Iris pigment epithelial cell (primary cell): ENCODE data around the gene SH3BGRL3.

Experiments used
- DNase-seq: peaks from one replicate; pipeline ENCODE4 v3.0.0-alpha.2; 2011; ENCODE audit warnings: low read depth

Gene SH3BGRL3

DNA sequence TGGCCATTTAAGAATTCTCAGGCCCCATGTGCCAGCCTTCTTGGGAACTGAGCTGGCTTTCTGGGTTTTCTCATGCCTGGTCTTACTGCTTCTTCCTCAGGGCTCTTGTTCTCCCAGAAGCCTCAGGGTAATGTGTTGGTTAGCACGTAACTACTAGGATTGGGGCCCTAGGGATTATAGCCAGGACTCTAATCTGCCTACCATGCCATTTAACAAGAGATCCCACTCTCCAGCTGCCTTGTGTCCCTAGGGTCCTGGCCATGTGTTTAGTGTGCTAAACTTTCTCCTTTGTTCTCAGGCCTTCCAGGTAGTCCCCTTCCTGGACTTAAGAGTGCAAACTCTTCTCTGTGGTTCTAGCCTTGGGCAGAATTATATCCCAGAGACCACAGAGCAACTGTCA, 2.2 kb upstream of the SH3BGRL3 start:
- no peak for DNase-seq

- no peak for DNase-seq
Observed at GRCh38 chr1:26278303-26278702, 1.6 kb upstream of the SH3BGRL3 start.

GRCh38 chr1:26278724-26279455, 996 bp upstream of the SH3BGRL3 start:
- peak; percentile 33 for DNase-seq

DNA sequence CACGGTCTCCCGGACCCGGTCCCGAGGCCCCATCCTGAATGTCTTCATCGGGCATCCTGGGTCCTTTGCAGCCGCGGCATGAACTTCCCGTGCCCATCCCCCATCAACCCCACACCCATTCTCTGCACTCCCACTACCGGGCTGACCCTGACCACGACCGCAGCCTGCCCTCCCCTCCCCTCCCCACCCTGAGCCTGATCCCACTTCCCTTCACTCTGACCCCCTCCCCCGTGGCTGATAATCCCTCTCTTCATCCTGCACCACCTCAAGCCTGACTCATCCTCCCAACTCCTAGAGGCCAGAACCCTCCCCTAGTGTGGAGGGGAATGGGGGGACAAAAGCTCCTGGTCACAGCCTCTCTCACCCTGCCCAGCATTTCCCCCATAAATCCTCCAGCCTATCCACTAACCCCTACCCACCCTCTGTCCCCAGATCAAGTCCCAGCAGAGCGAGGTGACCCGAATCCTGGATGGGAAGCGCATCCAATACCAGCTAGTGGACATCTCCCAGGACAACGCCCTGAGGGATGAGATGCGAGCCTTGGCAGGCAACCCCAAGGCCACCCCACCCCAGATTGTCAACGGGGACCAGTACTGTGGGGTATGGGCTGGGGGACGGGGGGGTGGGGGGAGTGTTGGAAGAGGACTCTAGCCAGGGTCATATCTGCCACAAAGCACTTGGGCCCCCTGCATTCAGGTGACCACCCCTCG, 602 bp downstream of the SH3BGRL3 start:
- DNase-seq: peak; percentile 45

DNA sequence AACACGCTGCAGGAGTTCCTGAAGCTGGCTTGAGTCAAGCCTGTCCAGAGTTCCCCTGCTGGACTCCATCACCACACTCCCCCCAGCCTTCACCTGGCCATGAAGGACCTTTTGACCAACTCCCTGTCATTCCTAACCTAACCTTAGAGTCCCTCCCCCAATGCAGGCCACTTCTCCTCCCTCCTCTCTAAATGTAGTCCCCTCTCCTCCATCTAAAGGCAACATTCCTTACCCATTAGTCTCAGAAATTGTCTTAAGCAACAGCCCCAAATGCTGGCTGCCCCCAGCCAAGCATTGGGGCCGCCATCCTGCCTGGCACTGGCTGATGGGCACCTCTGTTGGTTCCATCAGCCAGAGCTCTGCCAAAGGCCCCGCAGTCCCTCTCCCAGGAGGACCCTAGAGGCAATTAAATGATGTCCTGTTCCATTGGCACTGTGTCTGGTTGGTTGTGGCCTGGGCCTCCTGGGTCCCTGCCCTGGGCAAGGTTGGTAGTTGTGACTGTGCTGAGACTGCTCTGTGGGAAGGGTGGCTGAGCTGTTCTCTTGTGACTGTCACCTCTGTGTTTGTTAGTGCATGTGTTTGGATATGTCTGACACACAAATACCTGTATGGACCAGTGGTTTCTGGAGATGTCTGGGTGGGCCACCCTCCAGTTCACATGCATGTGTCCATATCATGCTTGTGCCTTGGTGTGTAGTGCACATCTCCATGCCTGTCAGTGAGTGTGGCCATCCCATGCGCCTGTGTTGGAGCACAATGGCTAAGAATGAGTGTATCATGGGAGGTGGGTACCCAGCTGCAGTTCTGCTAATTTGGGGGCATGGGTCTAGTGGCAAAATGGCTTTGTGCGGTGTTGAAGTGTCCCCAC, 1.4 kb downstream of the SH3BGRL3 start:
- peak; percentile 11 for DNase-seq

DNA sequence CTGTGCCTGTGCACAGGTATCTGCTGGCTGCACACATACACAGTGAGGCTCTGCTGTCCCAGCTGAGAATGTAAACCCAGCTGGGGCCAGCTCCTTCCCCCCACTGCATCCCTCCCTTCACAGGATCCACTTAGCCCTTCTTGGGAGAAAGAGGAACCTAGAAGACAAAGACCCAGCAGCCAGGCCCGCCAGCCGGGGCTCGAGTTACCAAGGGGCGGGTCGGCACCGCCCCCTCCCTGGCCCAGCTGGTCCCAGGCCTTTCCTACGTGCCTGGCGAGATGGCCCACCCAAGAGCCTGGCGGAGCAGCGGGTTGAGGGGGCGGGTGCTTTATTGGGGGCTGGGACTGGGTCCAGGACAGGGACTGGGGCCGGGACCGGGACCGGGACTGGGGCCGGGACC, 2.1 kb downstream of the SH3BGRL3 start:
- DNase-seq: peak; percentile 51

GRCh38 chr1:26282401-26282918, 2.6 kb downstream of the SH3BGRL3 start:
- DNase-seq: no peak

- DNase-seq: peak; percentile 15
Observed at GRCh38 chr1:26283279-26283853, 3.5 kb downstream of the SH3BGRL3 start.

GRCh38 chr1:26283871-26284596, 4.1 kb downstream of the SH3BGRL3 start:
- no peak for DNase-seq

GRCh38 chr1:26284597-26285347, 4.9 kb downstream of the SH3BGRL3 start:
- peak; percentile 91 for DNase-seq

DNA sequence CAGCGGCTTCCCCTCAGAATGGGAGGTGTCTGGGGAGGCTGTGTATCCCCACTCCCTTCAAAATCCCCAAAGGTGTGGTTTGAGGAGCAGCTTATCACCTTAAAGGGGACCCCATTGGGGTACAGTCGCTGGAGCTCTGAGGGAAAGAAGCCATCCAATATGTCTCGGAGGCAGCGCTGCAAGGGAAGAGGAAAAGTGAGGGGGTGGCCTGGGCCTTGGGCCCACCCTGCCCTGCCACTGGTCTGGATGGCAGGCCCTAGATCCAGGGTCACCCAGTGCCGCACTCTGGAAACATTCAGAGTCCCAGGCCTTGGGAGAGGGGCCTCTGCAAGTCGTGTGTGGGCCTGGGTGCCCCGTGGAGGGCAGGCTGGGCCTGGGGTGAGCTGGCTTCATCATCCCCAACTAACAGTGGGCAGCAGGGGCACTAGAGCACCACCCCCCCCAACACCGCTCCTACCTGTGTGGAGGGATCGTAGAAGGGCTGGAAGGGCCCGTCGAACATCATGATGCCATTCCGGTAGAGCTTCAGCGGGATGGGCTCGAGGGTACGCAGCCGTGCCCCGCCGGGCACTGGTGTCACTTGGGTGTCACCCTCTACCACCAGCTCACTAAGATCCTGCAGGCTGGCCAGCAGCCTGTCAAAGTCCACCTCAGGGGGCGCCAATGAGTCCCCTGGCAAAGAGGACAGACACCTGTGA, 5.6 kb downstream of the SH3BGRL3 start:
- no peak for DNase-seq

DNA sequence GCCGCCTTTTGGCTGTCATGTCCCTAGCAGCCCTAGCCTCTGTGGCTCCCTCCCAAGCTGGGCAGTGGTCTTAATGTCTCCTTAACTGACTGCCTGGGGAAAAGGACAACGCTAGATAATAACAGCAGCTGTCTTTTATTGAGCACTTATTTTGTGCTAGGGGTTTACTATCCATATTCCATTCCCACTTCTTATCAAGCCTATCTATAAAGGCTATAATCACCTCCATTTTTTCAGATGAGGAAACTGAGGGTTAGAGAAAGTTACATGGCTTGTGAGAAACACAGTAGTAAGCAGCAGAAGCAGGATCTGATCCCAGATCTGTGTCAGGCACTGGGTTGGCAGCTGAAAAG, 6.2 kb downstream of the SH3BGRL3 start:
- no peak for DNase-seq

GRCh38 chr1:26287033-26287711, 7.3 kb downstream of the SH3BGRL3 start:
- no peak for DNase-seq

GRCh38 chr1:26287811-26288210, 7.9 kb downstream of the SH3BGRL3 start:
- no peak for DNase-seq

GRCh38 chr1:26288311-26288941, 8.5 kb downstream of the SH3BGRL3 start:
- peak; percentile 12 for DNase-seq

DNA sequence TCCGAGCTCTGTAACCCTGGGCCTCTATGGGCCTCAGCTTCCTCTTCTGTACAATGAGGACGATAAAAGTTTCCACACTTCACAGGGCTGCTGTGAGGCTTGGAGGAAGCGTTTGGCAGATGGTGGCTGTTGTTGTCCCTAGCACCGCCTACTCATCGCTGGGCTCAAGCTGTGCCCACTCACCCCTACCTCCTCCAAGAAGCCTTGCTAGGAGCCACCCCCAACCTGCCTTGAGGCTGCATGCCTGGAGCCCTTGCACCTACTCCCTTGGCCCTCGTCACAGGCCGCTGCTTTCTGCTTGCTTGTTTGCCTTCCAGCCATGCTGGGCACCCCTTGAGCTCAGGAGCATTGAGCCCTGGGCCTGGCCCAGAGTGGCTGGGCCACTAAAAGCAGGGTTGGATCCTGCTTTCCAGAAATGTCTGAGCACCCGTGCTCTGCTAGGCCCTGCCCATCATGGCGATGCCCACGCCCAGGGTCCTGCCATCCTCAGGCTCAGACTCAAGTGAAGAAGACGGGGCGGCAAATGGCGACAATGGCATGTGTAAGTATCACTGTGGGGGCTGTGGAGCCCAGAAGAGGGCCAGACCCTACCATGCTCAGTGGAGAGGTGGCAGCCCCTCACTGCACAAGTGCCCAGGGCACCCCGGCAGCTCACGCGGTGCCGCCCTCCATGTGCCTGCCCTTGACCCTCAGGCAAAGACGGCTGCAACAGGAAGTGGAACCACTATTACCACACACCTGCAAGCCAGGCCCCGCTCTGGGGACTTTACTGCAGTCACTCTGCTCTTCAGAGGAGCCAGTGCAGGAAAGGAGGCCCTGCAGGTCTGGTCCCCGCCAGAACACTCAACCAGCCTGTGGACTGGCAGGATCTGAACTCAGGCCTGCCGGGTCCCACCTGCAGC, 9.5 kb downstream of the SH3BGRL3 start:
- no peak for DNase-seq

DNA sequence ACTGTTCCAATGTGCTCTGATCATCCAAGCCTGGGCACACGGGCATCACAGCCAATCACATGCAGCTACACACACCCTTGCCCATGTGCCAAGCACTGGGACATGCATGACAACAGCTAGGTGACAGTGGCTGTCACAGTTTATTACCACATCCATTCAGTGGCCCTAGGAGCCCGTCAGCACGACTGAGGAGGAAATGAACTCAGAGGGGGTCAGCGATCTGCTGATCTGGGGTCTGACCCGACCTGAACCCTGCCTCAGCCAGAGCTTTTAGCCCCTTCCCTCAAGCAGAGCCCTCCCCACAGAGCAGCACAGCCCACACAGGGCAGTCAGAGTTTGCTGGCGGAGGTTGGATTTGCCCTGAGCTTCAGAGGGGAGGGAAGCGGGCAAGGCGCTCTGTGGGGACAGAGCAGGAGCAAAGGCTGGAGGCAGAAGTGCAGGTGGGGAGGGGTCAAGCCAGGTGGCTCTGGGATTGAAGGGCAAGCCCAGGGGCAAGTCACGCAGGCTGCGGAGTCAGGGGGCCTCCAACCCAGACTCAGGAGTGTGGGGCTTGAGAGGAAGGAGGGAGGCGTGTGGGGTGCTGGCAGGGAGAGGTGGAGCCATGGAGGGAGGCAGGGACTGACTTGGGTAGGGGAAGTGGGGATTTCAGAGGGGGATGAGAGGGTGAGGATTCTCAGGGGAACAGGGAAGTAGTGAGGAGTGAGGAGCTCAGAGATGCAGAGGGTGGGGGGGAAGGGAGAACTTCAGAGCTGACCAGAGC, 10.4 kb downstream of the SH3BGRL3 start:
- DNase-seq: no peak
